Suprapubic skin (tissue), 4 donors: Measurements from ENCODE around the gene MBD4.

Experiments used
- POLR2A ChIP-seq, 2 donors: fragments of 450-650 bp; IDR thresholded peaks; one replicate each; pipeline ENCODE4 v1.6.1; 2017; ENCODE audit warnings: antibody characterized with exemption in 2 of 2, mild to moderate bottlenecking in 2 of 2, moderate library complexity in 2 of 2
- POLR2AphosphoS5 ChIP-seq, 3 donors: sonication (generic); formaldehyde crosslinking; IDR thresholded peaks; one replicate each; pipeline ENCODE4 v1.6.1; 2017; ENCODE audit warnings: antibody characterized with exemption in 3 of 3
- TF ChIP-seq, protein P1 (sequence below), 2 donors: fragments of 200-600 bp in 1 of 2; fragments of 450-650 bp in 1 of 2; sonication (generic) in 1 of 2; IDR thresholded peaks; one replicate each; pipeline ENCODE4 v1.5.1; 2016 to 2019; ENCODE audit warnings: antibody characterized with exemption in 2 of 2, mild to moderate bottlenecking in 1 of 2, moderate library complexity in 1 of 2

DNA sequence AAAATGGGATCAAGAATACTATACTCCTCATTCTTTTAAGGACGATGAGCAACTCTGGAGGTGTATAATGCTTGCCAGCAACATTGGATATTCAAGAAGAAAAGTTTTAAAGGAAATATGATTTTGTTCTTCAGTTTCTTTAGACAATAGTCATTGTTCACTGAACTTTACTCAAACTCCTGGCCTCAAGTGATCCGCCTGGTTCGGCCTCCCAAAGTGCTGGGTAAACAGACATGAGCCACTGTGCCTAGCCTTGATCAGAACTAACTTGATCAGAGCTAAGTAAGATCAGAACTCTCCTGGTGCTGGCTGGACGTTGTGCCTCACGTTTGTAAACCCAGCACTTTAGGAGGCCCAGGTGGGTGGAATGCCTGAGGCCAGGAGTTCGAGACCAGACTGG is 23.9 kb downstream of the MBD4 start:
- TF ChIP-seq, protein P1, sequence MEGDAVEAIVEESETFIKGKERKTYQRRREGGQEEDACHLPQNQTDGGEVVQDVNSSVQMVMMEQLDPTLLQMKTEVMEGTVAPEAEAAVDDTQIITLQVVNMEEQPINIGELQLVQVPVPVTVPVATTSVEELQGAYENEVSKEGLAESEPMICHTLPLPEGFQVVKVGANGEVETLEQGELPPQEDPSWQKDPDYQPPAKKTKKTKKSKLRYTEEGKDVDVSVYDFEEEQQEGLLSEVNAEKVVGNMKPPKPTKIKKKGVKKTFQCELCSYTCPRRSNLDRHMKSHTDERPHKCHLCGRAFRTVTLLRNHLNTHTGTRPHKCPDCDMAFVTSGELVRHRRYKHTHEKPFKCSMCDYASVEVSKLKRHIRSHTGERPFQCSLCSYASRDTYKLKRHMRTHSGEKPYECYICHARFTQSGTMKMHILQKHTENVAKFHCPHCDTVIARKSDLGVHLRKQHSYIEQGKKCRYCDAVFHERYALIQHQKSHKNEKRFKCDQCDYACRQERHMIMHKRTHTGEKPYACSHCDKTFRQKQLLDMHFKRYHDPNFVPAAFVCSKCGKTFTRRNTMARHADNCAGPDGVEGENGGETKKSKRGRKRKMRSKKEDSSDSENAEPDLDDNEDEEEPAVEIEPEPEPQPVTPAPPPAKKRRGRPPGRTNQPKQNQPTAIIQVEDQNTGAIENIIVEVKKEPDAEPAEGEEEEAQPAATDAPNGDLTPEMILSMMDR (IDR thresholded peaks at IDR 0.05) = no peak
- no peak for TF ChIP-seq POLR2A (IDR thresholded peaks at IDR 0.05)
- no peak for TF ChIP-seq POLR2AphosphoS5 (IDR thresholded peaks at IDR 0.05)
